Karpas-422 (cell line): ENCODE results near the gene KCNE4. TPM values are rescaled to one million over a fixed set of nuclear protein-coding genes. Genes with fewer than 3 reads are reported as not detected.

ENCODE experiments used
- DNase-seq: peaks from one replicate; pipeline ENCODE4 v3.0.0-alpha.2; 2015
- H2AFZ ChIP-seq: fragments of 200-600 bp; sonication (generic); 2 replicates; pipeline ENCODE4 v1.6.1; 2014; ENCODE audit warnings: antibody characterized with exemption, low read length, mixed read lengths
- H3K27ac ChIP-seq: fragments of 200-600 bp; sonication (generic); 2 replicates; pipeline ENCODE4 v1.5.1; 2014; ENCODE audit warnings: mild to moderate bottlenecking, low read length, moderate library complexity
- H3K27me3 ChIP-seq: fragments of 200-600 bp; sonication (generic); 2 replicates; pipeline ENCODE4 v1.6.1; 2014; ENCODE audit warnings: low read length, mixed read lengths
- H3K36me3 ChIP-seq: fragments of 200-600 bp; sonication (generic); 2 replicates; pipeline ENCODE4 v1.6.1; 2014; ENCODE audit warnings: low read length, mixed read lengths; ENCODE audit not compliant: insufficient read depth
- H3K4me1 ChIP-seq: fragments of 200-600 bp; sonication (generic); 2 replicates; pipeline ENCODE4 v1.6.1; 2014; ENCODE audit warnings: mild to moderate bottlenecking, low read length, mixed read lengths
- H3K4me2 ChIP-seq: fragments of 200-600 bp; sonication (generic); 2 replicates; pipeline ENCODE4 v1.6.1; 2014; ENCODE audit warnings: low read length, low read depth, mild to moderate bottlenecking; ENCODE audit not compliant: poor library complexity, severe bottlenecking
- H3K4me3 ChIP-seq: fragments of 200-600 bp; sonication (generic); 2 replicates; pipeline ENCODE4 v1.5.1; 2014; ENCODE audit warnings: mild to moderate bottlenecking, antibody characterized with exemption, low read length, mixed read lengths
- H3K79me2 ChIP-seq: fragments of 200-600 bp; sonication (generic); 2 replicates; pipeline ENCODE4 v1.6.1; 2014; ENCODE audit warnings: mild to moderate bottlenecking, low read length, mixed read lengths
- H3K9ac ChIP-seq: fragments of 200-600 bp; sonication (generic); 2 replicates; pipeline ENCODE4 v1.6.0; 2014; ENCODE audit warnings: low read length
- H3K9me2 ChIP-seq: fragments of 200-600 bp; sonication (generic), shearing (Covaris generic); replicated peaks from 2 replicates; pipeline ENCODE4 v1.6.0; 2014; ENCODE audit warnings: mild to moderate bottlenecking, low read length, moderate library complexity; ENCODE audit not compliant: insufficient read depth
- H3K9me3 ChIP-seq: fragments of 300-700, 200-600 bp; sonication (generic); 2 replicates; pipeline ENCODE4 v1.6.1; 2014; ENCODE audit warnings: low read length, mixed read lengths
- H4K20me1 ChIP-seq: fragments of 200-600 bp; sonication (generic); 2 replicates; pipeline ENCODE4 v1.6.1; 2014; ENCODE audit warnings: mild to moderate bottlenecking, antibody characterized with exemption, low read length, low read depth; ENCODE audit not compliant: insufficient read depth
- total RNA-seq: library from RNA; depleted of rRNA; stranded (reverse); fragments of >200 nt; shearing (Covaris generic); gene quantifications from 2 replicates; pipeline ENCODE4 v1.2.3, GENCODE V29; 2014; ENCODE audit warnings: low replicate concordance

KCNE4 gene
- total RNA-seq, 1 experiment from 2014 or later, result not detected

DNA sequence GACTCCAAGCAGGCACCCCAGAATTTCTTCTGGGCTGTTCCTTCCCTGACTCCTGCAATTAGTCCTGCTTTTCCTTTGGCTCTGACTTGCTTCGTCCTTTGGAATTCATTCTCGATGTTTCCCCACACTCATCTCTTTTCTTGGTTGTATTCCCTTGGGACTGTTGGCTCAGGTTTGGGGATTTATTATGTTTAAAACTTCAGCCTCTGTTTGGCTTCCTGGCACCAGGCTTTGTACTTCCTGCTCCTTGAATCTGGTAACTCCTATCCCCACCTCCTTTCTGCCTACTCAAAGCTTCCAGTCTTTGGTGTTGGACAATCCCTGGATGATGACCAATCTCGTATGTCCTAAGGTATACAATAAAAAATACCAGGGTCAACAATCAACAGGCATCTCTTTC is 1.8 kb upstream of the KCNE4 start:
- H4K20me1 ChIP-seq, result no peaks in the 10 kb centered on the region
- no peak overlapping the region for H3K27ac ChIP-seq
- no peak overlapping the region for H3K9ac ChIP-seq
- H3K79me2 ChIP-seq, result no peaks in the 10 kb centered on the region
- no peaks in the 10 kb centered on the region for H3K36me3 ChIP-seq
- H3K4me1 ChIP-seq, result no peaks in the 10 kb centered on the region
- H2AFZ ChIP-seq, result no peak overlapping the region
- no peaks in the 10 kb centered on the region for H3K27me3 ChIP-seq
- H3K4me2 ChIP-seq, result no peak overlapping the region
- no peak overlapping the region for H3K4me3 ChIP-seq
- no peaks in the 10 kb centered on the region for H3K9me2 ChIP-seq
- DNase-seq, result no peak
- H3K9me3 ChIP-seq, result no peaks in the 10 kb centered on the region

DNA sequence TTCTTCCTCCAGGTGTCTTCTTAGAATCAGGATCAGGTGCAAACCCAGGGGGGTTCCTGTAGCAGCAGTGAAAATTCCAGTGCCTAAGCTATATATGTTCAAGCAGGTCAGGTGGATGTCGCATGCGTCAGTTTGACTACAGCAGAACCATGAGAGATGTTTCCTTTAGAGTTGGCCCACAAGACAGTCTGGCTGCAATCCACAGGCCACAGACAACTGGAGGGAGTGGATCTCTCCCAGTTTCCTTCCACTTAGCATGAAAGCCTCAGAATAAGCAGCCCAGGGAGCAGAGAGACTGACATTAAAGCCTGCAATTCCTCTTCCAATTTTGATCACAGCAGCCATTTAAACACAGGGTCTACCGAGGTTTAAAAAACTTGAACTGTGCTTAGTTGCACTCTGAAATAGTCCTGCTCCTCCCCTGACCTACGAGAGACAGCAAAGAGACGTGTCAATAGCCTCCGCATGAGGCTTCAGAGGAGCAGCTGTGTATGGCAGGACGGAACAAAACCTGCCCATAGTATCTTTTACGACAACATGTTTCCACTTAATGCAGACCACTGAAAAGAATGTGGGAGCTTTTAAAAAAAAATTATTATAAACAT is 988 bp upstream of the KCNE4 start:
- no peaks in the 10 kb centered on the region for H3K4me1 ChIP-seq
- H3K27ac ChIP-seq, result no peak overlapping the region
- no peaks in the 10 kb centered on the region for H3K9me3 ChIP-seq
- no peaks in the 10 kb centered on the region for H4K20me1 ChIP-seq
- DNase-seq, result no peak
- H3K4me2 ChIP-seq, result no peak overlapping the region
- H3K36me3 ChIP-seq, result no peaks in the 10 kb centered on the region
- no peak overlapping the region for H3K9ac ChIP-seq
- no peak overlapping the region for H2AFZ ChIP-seq
- H3K4me3 ChIP-seq, result no peak overlapping the region
- H3K9me2 ChIP-seq, result no peaks in the 10 kb centered on the region
- no peaks in the 10 kb centered on the region for H3K27me3 ChIP-seq
- no peaks in the 10 kb centered on the region for H3K79me2 ChIP-seq

GRCh38 chr2:223052548-223053483 is 826 bp downstream of the KCNE4 start:
- Histone ChIP-seq H3K9me2 (no peaks in the 10 kb centered on the region), H2AFZ (no peak overlapping the region), H3K4me2 (no peak overlapping the region), H3K79me2 (no peaks in the 10 kb centered on the region), H3K9me3 (no peaks in the 10 kb centered on the region), H3K27me3 (no peaks in the 10 kb centered on the region), H3K36me3 (no peaks in the 10 kb centered on the region), H3K4me3 (no peak overlapping the region), H3K4me1 (no peaks in the 10 kb centered on the region), H3K9ac (no peak overlapping the region), H3K27ac (no peak overlapping the region), H4K20me1 (no peaks in the 10 kb centered on the region)
- no peak for DNase-seq

- H3K9me3 ChIP-seq, result no peaks in the 10 kb centered on the region
- no peaks in the 10 kb centered on the region for H4K20me1 ChIP-seq
- no peak for DNase-seq
- no peak overlapping the region for H3K9ac ChIP-seq
- H2AFZ ChIP-seq, result no peak overlapping the region
- no peak overlapping the region for H3K27ac ChIP-seq
- no peak overlapping the region for H3K4me3 ChIP-seq
- H3K79me2 ChIP-seq, result no peaks in the 10 kb centered on the region
- no peak overlapping the region for H3K4me2 ChIP-seq
- no peaks in the 10 kb centered on the region for H3K4me1 ChIP-seq
- no peaks in the 10 kb centered on the region for H3K36me3 ChIP-seq
- H3K9me2 ChIP-seq, result no peaks in the 10 kb centered on the region
- no peaks in the 10 kb centered on the region for H3K27me3 ChIP-seq
Observed at GRCh38 chr2:223053484-223054192, 1.6 kb downstream of the KCNE4 start.

DNA sequence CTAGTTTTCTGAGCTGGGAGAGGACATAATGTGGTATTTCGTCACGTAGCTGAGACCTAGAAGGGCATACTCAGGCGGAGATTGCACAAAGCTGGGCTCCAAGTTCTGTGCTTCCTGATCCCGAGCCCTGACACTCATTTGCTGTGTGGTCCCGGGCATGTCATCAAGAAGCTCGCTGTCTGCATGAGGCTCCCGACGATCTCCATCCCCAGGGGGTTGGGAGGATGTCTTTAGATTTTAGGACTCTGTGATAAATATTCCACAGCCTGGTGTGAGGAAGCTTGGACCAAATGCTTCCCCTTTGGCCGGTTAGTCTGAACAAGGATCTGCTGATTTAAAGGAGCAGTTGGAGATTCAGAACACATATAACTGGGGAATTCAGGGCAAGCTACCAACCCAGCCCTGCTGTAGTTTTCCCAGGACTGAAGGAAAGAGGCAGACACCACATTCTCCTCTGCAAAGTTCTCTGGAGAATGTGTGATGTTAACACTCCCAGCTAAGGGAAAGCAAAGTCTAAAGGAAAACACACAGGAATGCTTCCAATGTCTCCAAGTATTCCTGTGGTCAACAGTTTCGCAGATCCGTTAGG is 2.3 kb downstream of the KCNE4 start:
- Histone ChIP-seq H3K9me3 (no peaks in the 10 kb centered on the region), H3K27ac (no peak overlapping the region), H3K36me3 (no peaks in the 10 kb centered on the region), H3K79me2 (no peaks in the 10 kb centered on the region), H3K4me3 (no peak overlapping the region), H2AFZ (no peak overlapping the region), H3K27me3 (no peaks in the 10 kb centered on the region), H4K20me1 (no peaks in the 10 kb centered on the region), H3K9me2 (no peaks in the 10 kb centered on the region), H3K9ac (no peak overlapping the region), H3K4me1 (no peaks in the 10 kb centered on the region), H3K4me2 (no peak overlapping the region)
- DNase-seq, result no peak

- no peak overlapping the region for H3K4me2 ChIP-seq
- no peaks in the 10 kb centered on the region for H3K9me3 ChIP-seq
- no peaks in the 10 kb centered on the region for H3K9me2 ChIP-seq
- no peaks in the 10 kb centered on the region for H3K27me3 ChIP-seq
- no peak overlapping the region for H3K4me3 ChIP-seq
- DNase-seq, result no peak
- no peaks in the 10 kb centered on the region for H3K4me1 ChIP-seq
- no peak overlapping the region for H3K27ac ChIP-seq
- H3K79me2 ChIP-seq, result no peaks in the 10 kb centered on the region
- no peaks in the 10 kb centered on the region for H3K36me3 ChIP-seq
- H3K9ac ChIP-seq, result no peak overlapping the region
- no peak overlapping the region for H2AFZ ChIP-seq
- no peaks in the 10 kb centered on the region for H4K20me1 ChIP-seq
Observed at GRCh38 chr2:223055140-223055539, 3.1 kb downstream of the KCNE4 start.

GRCh38 chr2:223055836-223056235 is 3.8 kb downstream of the KCNE4 start:
- Histone ChIP-seq H3K36me3 (no peaks in the 10 kb centered on the region), H3K9me2 (no peaks in the 10 kb centered on the region), H4K20me1 (no peaks in the 10 kb centered on the region), H3K4me3 (no peak overlapping the region), H3K79me2 (no peaks in the 10 kb centered on the region), H3K27ac (no peak overlapping the region), H2AFZ (no peak overlapping the region), H3K27me3 (no peaks in the 10 kb centered on the region), H3K4me2 (no peak overlapping the region), H3K9ac (no peak overlapping the region), H3K4me1 (no peaks in the 10 kb centered on the region), H3K9me3 (no peaks in the 10 kb centered on the region)
- DNase-seq, result no peak
